BLaER1 treated with 17β-estradiol and CSF1 and Interleukin-3, amounts not matched to agents 10 nM and 100 nM (cell line): ENCODE measurements around the gene TTC28.

ENCODE experiments used
- H3K27ac ChIP-seq, 11 experiments: shearing (Covaris generic); formaldehyde crosslinking; 2 replicates each; pipeline ENCODE4 v1.8.1; 2022
- H3K27me3 ChIP-seq, 11 experiments: shearing (Covaris generic); formaldehyde crosslinking; 2 replicates each; pipeline ENCODE4 v1.8.1; 2022
- H3K36me3 ChIP-seq, 11 experiments: shearing (Covaris generic); formaldehyde crosslinking; 2 replicates each; pipeline ENCODE4 v1.8.1; 2022
- H3K4me1 ChIP-seq, 10 experiments: shearing (Covaris generic); formaldehyde crosslinking; 2 replicates each; pipeline ENCODE4 v1.8.1; 2022
- H3K4me2 ChIP-seq, 11 experiments: shearing (Covaris generic); formaldehyde crosslinking; 2 replicates each; pipeline ENCODE4 v1.8.1; 2022
- H3K4me3 ChIP-seq, 10 experiments: shearing (Covaris generic); formaldehyde crosslinking; 2 replicates each; pipeline ENCODE4 v1.8.1; 2022
- H3K9ac ChIP-seq, 11 experiments: shearing (Covaris generic); formaldehyde crosslinking; 2 replicates each; pipeline ENCODE4 v1.8.1; 2022
- H3K9me3 ChIP-seq, 11 experiments: shearing (Covaris generic); formaldehyde crosslinking; replicated peaks in 1 of 11; 2 replicates each; pipeline ENCODE4 v1.8.1; 2022
- H4K20me1 ChIP-seq, 11 experiments: shearing (Covaris generic); formaldehyde crosslinking; 2 replicates each; pipeline ENCODE4 v1.8.1; 2022
- Cebpa-rat ChIP-seq, 11 experiments: shearing (Covaris generic); IDR thresholded peaks; 2 replicates each; pipeline ENCODE4 v1.8.1; 2022

Gene TTC28

DNA sequence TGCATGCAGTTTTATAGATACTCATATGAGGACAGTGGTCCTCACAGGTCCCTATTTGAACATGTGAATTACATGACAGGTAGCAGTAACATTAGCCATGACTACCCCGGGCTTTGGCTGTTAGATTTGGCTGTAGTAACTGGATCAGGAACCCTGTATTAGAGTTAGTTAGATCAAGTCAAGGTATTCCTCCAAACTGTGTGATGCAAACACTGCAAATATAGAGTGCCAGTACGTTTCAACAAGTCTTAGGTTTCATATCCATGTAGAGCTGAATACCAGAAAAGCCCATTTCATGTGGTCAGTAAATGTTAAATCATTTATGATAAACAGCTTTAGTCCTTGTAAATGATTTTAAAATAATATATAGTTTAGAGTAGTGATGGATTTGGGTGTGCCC lies 731.1 kb downstream of the TTC28 start:
- Histone ChIP-seq H4K20me1 (no peaks in the 10 kb centered on the region), H3K36me3 (no peaks in the 10 kb centered on the region), H3K9me3 (no peaks in the 10 kb centered on the region), H3K4me1 (peaks cover 0 to 20% (median 0%) of the 10 kb centered on the region in 10 experiments; a peak in 6 of 20 replicates), H3K27ac (no peak overlapping the region), H3K4me3 (no peak overlapping the region), H3K27me3 (no peaks in the 10 kb centered on the region), H3K9ac (no peak overlapping the region), H3K4me2 (no peak overlapping the region)
- no peak for TF ChIP-seq Cebpa-rat (IDR thresholded peaks at IDR 0.05)

DNA sequence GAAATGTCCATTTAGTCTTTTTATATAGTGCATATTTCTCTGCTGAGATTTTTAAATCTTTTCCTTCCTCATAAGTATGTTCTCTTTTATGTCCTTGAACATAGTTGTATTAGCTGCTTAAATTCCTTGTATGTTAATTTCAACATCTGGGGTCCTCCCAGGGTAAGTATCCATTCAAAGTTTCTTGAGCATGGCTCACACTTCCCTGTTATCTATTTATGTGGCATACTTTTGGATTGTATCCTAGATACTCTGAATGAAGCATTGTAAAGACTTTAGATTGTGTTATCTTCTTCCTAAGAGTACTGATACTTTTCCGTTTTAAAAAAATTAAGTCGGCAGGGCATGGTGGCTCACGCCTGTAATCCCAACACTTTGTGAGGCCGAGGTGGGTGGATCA lies 732.2 kb downstream of the TTC28 start:
- H3K4me1 ChIP-seq, result peaks cover 0 to 12% (median 0%) of the 10 kb centered on the region in 10 experiments; a peak in 6 of 20 replicates
- no peak overlapping the region for H3K4me3 ChIP-seq
- H3K9ac ChIP-seq, result no peak overlapping the region
- no peaks in the 10 kb centered on the region for H3K9me3 ChIP-seq
- H3K27me3 ChIP-seq, result no peaks in the 10 kb centered on the region
- no peak for TF ChIP-seq Cebpa-rat (IDR thresholded peaks at IDR 0.05)
- H3K4me2 ChIP-seq, result no peak overlapping the region
- H4K20me1 ChIP-seq, result no peaks in the 10 kb centered on the region
- 0 out of 22 replicates have a peak, but pooled peaks cover 0 to 4% (median 0%) of the 10 kb centered on the region in 11 experiments for H3K36me3 ChIP-seq
- no peak overlapping the region for H3K27ac ChIP-seq

DNA sequence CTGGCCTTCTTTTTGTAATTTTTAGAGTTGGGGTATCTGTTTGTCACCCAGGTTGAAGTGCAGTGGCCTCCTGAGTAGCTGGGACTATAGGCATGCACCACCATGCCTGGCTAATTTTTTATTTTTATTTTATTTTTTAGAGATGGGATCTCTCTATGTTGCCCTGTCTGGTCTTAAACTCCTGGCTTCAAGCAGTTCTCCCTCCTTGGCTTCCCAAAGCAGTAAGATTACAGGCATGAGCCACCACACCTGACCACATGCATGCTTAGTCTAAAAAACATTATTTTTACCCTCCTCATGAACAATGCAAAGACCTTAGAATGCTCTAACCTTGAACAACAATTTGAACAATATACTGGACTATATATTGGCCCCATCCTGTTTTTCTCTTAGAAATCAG lies 738.5 kb downstream of the TTC28 start:
- Histone ChIP-seq H3K4me3 (no peak overlapping the region), H3K4me1 (peaks cover 0 to 5% (median 0%) of the 10 kb centered on the region in 10 experiments; a peak in 2 of 20 replicates), H3K27me3 (no peaks in the 10 kb centered on the region), H3K36me3 (0 out of 22 replicates have a peak, but pooled peaks cover 0 to 4% (median 0%) of the 10 kb centered on the region in 11 experiments), H4K20me1 (no peaks in the 10 kb centered on the region), H3K9me3 (no peaks in the 10 kb centered on the region), H3K27ac (no peak overlapping the region), H3K9ac (no peak overlapping the region), H3K4me2 (no peak overlapping the region)
- TF ChIP-seq Cebpa-rat (IDR thresholded peaks at IDR 0.05), result no peak

DNA sequence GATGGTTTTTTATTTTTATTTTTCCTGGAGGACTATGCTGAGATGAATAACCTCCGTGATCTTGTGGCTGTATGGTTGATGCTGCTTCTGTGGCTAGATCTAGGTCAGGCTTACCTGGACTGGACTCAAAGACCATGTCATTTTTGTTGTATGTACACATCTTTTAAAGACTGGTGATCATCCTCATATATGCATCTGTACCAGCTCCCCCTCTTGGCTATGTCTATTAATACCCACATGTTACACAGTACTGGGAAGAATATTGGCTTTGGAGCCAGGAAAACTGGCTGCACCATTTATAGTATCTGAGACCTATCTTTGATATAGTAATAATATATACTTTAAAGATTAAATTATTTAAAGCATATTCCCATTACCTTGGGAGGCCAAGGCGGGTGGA lies 742.2 kb downstream of the TTC28 start:
- Histone ChIP-seq H3K9ac (no peak overlapping the region), H3K36me3 (no peaks in the 10 kb centered on the region), H3K4me2 (no peak overlapping the region), H3K9me3 (no peaks in the 10 kb centered on the region), H4K20me1 (no peaks in the 10 kb centered on the region), H3K4me3 (no peak overlapping the region), H3K27ac (no peak overlapping the region), H3K27me3 (no peaks in the 10 kb centered on the region), H3K4me1 (peaks cover 0 to 5% (median 0%) of the 10 kb centered on the region in 10 experiments; a peak in 1 of 20 replicates)
- TF ChIP-seq Cebpa-rat (IDR thresholded peaks at IDR 0.05), result no peak

DNA sequence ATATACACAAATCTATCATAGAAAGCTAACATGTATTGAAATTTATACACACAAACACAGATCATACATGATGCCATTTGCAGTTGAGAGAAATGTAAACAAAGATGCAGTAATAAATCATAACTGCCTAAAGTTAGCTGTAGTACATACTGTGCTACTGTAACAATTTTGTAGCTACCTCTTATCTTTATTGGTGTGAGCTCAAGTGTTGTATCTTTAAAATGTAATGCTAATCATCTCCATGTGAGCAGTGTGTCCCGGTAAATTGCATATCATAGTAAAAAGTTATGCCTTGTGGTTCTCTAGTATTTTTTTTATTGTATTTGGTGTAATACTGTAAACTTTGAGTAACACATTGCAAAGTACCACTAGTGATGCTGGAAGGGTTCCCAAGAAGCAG lies 743.7 kb downstream of the TTC28 start:
- H3K4me3 ChIP-seq, result no peak overlapping the region
- H3K9me3 ChIP-seq, result no peaks in the 10 kb centered on the region
- no peak overlapping the region for H3K27ac ChIP-seq
- H3K4me1 ChIP-seq, result peaks cover 0 to 5% (median 0%) of the 10 kb centered on the region in 10 experiments; a peak in 1 of 20 replicates
- H3K27me3 ChIP-seq, result no peaks in the 10 kb centered on the region
- H3K36me3 ChIP-seq, result no peaks in the 10 kb centered on the region
- no peak overlapping the region for H3K9ac ChIP-seq
- TF ChIP-seq Cebpa-rat (IDR thresholded peaks at IDR 0.05), result no peak
- no peak overlapping the region for H3K4me2 ChIP-seq
- no peaks in the 10 kb centered on the region for H4K20me1 ChIP-seq

DNA sequence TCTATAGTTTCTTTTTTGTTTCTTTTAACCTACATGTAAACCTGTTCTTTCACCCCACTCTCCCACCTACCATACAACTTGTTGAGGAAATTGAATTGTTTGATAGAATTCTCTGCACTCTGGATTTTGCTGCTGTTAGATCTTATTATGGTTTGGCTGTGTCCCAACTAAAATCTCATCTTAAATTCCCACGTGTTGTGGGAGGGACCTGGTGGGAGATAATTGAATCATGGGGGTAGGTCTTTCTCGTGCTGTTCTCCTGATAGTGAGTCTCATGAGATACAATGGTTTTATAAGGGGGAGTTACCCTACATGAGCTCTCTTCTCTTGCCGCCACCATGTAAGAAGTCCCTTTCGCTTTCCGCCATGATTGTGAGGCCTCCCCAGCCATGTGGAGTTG lies 745.6 kb downstream of the TTC28 start:
- H4K20me1 ChIP-seq, result no peaks in the 10 kb centered on the region; a peak in 1 of 22 replicates
- no peak overlapping the region for H3K27ac ChIP-seq
- no peak overlapping the region for H3K9ac ChIP-seq
- H3K36me3 ChIP-seq, result no peaks in the 10 kb centered on the region
- no peaks in the 10 kb centered on the region for H3K27me3 ChIP-seq
- no peak overlapping the region for H3K4me2 ChIP-seq
- TF ChIP-seq Cebpa-rat (IDR thresholded peaks at IDR 0.05), result no peak
- H3K9me3 ChIP-seq, result no peaks in the 10 kb centered on the region
- no peak overlapping the region for H3K4me3 ChIP-seq
- no peaks in the 10 kb centered on the region for H3K4me1 ChIP-seq

DNA sequence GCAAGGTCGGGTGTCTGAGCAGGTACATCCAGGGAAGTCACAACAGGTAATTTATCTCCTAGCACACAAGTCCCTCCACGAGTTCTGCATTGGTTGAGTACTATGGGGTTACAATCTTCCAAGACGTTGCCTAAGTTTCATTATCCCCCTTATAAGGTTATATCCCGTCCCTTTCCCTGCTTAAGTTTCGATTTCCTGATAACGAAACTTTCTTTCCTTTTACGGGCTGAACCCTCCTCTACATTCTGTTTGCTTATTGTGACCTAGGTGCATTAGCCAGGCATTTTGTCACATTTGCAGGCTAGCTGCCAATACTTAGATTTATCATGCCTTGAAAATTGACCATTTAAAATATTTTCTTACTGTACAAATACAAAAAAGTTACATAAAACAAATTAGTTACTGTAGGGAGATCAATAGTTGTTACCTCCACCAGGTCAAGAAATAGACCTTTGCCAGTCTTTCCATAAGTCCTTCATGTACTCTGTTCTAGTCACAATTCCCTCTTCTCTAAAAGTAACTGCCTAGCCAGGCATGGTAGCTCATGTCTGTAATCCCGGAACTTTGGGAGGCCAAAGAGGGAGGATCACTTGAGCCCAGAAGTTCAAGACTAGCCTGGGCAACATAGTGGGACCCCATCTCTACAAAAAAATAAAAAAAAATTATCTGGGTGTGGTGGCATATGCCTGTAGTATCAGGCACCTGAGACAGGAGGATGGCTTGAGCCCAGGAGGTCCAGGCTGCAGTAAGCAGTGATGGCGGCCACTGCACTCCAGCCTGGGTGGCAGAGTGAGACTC lies 746.3 kb downstream of the TTC28 start:
- no peak overlapping the region for H3K4me2 ChIP-seq
- no peaks in the 10 kb centered on the region for H3K4me1 ChIP-seq
- no peaks in the 10 kb centered on the region for H3K36me3 ChIP-seq
- no peak overlapping the region for H3K9ac ChIP-seq
- H3K27me3 ChIP-seq, result no peaks in the 10 kb centered on the region
- no peak overlapping the region for H3K4me3 ChIP-seq
- TF ChIP-seq Cebpa-rat (IDR thresholded peaks at IDR 0.05), result no peak
- no peaks in the 10 kb centered on the region; a peak in 1 of 22 replicates for H4K20me1 ChIP-seq
- no peaks in the 10 kb centered on the region for H3K9me3 ChIP-seq
- no peak overlapping the region for H3K27ac ChIP-seq

DNA sequence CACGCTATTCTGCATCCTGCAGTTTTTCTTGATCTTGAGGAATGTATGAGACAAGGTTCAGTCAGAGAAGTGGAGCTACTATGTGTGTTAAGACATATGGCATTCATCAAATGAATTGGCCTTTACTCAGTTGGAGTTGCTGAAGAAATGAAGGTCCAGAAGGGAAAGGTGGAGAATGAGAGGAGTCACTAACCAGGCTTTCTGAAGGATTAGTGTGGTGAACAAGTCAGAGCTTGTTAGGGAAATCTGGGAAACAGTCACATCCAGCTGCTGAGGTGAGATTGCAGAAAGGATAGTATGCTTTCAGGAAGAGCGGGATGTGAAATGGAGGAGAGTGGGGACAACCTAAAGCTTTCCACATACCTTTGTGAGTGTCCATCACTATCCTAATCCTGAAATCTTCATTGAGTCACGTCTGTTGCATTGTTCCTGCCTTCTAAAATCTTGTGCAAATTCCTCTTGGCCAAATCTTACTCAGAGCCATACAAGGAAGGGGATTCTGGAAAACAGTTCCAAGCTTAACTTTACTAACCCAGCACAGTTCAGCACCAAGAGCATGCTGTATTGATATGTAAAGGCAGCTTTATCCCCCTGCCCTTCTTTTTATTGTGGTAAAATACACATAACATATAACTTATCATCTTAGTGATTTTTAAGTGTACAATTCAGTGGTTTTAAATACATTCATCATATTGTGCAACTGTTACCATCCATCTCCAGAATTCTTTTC lies 749.1 kb downstream of the TTC28 start:
- Histone ChIP-seq H3K9me3 (peaks cover 0 to 10% (median 6%) of the 10 kb centered on the region in 11 experiments; a peak in 11 of 22 replicates), H4K20me1 (no peaks in the 10 kb centered on the region; a peak in 1 of 22 replicates), H3K27me3 (no peaks in the 10 kb centered on the region), H3K9ac (no peak overlapping the region), H3K4me2 (no peak overlapping the region), H3K27ac (no peak overlapping the region), H3K4me1 (no peaks in the 10 kb centered on the region), H3K36me3 (0 out of 22 replicates have a peak, but pooled peaks cover 0 to 4% (median 0%) of the 10 kb centered on the region in 11 experiments), H3K4me3 (no peak overlapping the region)
- no peak for TF ChIP-seq Cebpa-rat (IDR thresholded peaks at IDR 0.05)
